Uterus (tissue), 2 donors: ENCODE data around the gene OGG1.

ENCODE experiments used
- CTCF ChIP-seq, 4 experiments: fragments of 200-600 bp in 2 of 4; fragments of 450-650 bp in 2 of 4; sonication (generic) in 2 of 4; IDR thresholded peaks; one replicate each; pipeline ENCODE4 v1.5.1; 2016 to 2019; ENCODE audit warnings: antibody characterized with exemption in 4 of 4, mild to moderate bottlenecking in 2 of 4, moderate library complexity in 1 of 4
- POLR2A ChIP-seq, 2 donors: fragments of 450-650 bp; IDR thresholded peaks; one replicate each; pipeline ENCODE4 v1.6.1; 2016; ENCODE audit warnings: antibody characterized with exemption in 2 of 2, mild to moderate bottlenecking in 1 of 2, moderate library complexity in 1 of 2

GRCh38 chr3:9787714-9788113, 38.0 kb downstream of the OGG1 start:
- TF ChIP-seq CTCF (IDR thresholded peaks at IDR 0.05): no peak
- no peak for TF ChIP-seq POLR2A (IDR thresholded peaks at IDR 0.05)
